SH-SY5Y (cell line): ENCODE data around the gene ZNF746.

ENCODE experiments used
- GATA2 ChIP-seq: IDR thresholded peaks from 2 replicates; pipeline ENCODE4 v1.6.1; 2011; ENCODE audit warnings: mild to moderate bottlenecking, low read depth, low read length
- GATA3 ChIP-seq: IDR thresholded peaks from 2 replicates; pipeline ENCODE4 v1.6.1; 2011; ENCODE audit warnings: low read depth, mild to moderate bottlenecking, low read length, moderate library complexity

DNA sequence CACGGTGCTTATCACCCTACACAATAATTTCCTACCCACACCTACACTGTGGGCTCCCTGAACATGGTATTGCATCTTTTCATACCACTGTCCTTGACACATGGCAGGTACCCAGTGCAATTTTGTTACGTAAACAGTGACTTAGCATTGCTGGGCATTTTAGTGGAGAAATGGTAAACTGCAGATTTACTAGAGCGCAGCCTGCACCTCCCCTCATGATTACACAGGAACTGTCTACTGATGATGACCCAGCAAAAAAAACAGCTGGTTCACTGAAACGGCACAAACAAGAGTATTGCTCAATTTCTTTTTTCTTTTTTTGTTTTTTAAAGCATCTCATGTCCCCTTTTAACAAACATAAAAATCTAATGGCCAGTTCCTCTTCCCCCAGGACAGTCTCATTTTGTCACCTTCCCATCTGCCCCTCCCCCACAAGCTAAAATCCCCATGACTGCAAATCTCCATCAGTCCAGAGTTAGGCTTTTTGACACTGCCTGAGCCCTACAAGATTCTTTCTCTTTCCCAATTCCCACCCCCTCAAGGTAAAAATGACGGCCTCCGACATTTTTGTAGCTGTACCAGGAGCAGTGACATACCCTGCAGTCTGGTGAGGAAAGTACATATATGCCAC lies 2.8 kb downstream of the ZNF746 start:
- TF ChIP-seq GATA3 (no peak), GATA2 (no peak)
